ENCODE data around the gene HORMAD2.

DNA sequence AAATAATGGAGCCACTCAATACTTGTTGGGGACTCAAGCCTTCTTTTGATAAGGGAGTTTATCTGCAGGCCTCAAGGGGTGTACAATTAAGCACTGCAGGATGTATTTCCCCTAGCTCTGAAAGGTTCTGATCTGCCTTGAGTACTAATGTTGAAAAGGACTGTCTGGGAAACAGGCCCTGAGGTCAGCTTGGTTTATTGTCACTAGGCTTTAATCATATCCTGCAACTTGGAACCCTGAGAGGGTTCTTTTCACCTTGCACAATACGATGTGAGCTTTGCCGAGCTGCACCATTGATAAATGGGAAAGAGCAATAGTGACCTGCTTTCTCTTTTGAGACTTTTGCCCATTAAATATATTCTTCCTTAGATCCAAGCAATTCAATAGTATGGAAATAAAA is 31.6 kb upstream of the HORMAD2 start:
- TF ChIP-seq, protein P1, sequence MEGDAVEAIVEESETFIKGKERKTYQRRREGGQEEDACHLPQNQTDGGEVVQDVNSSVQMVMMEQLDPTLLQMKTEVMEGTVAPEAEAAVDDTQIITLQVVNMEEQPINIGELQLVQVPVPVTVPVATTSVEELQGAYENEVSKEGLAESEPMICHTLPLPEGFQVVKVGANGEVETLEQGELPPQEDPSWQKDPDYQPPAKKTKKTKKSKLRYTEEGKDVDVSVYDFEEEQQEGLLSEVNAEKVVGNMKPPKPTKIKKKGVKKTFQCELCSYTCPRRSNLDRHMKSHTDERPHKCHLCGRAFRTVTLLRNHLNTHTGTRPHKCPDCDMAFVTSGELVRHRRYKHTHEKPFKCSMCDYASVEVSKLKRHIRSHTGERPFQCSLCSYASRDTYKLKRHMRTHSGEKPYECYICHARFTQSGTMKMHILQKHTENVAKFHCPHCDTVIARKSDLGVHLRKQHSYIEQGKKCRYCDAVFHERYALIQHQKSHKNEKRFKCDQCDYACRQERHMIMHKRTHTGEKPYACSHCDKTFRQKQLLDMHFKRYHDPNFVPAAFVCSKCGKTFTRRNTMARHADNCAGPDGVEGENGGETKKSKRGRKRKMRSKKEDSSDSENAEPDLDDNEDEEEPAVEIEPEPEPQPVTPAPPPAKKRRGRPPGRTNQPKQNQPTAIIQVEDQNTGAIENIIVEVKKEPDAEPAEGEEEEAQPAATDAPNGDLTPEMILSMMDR (IDR thresholded peaks at IDR 0.05; ENCODE audit: insufficient read depth, low read depth, low read length), result no peak
- TF ChIP-seq EZH2 (IDR thresholded peaks at IDR 0.05; ENCODE audit: insufficient read depth, low read length), result no peak
